TTC549 (cell line): ENCODE results near the gene EYA2.

Experiments used
- FAIRE-seq: peaks from 2 replicates; lab custom pipeline; 2012; peaks lifted over from hg19 to GRCh38; lab: Jason Lieb, UNC

Gene EYA2

GRCh38 chr20:47071646-47072185 lies 177.1 kb downstream of the EYA2 start:
- no peak for FAIRE-seq

- no peak for FAIRE-seq
These were observed 179.3 kb downstream of the EYA2 start for GRCh38 chr20:47073766-47074475.

- no peak for FAIRE-seq
These were observed 180.6 kb downstream of the EYA2 start for GRCh38 chr20:47075263-47075662.

- FAIRE-seq, result no peak
These were observed 184.4 kb downstream of the EYA2 start for GRCh38 chr20:47079047-47079446.

DNA sequence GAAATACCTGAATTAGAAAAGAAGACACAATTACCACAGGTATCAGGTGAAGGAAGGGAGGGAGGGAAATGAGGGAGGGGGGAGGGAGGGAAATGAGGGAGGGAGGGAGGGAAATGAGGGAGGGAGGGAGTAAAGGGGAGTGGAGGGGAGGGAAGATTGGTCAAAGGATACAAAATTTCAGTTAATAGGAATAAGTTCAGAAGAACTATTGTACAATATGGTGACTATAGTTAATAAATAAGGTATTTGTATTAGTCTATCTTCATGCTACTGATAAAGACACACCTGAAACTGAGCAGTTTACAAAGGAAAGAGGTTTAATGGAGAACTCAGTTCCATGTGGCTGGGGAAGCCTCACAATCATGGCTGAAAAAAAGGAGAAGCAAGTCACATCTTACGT lies 185.7 kb downstream of the EYA2 start:
- no peak for FAIRE-seq

GRCh38 chr20:47086316-47086715 lies 191.7 kb downstream of the EYA2 start:
- no peak for FAIRE-seq

- FAIRE-seq, result no peak
These were observed 193.7 kb downstream of the EYA2 start for GRCh38 chr20:47088335-47088734.

DNA sequence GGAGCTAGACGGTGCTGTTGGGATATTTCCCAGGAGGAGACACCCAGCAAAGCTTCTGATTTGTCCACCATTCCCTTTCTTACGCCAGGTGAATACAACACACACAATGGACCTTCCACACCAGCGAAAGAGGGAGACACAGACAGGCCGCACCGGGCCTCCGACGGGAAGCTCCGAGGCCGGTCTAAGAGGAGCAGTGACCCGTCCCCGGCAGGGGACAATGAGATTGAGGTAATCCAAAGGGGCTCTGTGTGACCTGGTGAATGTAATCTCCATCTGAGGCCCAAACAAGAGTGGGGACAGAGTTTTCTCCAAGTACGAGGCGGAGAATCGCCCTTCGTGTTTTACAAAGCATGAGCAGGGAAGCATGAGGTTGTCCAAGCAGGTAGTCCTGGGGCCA lies 194.5 kb downstream of the EYA2 start:
- no peak for FAIRE-seq

GRCh38 chr20:47090835-47091234 lies 196.2 kb downstream of the EYA2 start:
- no peak for FAIRE-seq

DNA sequence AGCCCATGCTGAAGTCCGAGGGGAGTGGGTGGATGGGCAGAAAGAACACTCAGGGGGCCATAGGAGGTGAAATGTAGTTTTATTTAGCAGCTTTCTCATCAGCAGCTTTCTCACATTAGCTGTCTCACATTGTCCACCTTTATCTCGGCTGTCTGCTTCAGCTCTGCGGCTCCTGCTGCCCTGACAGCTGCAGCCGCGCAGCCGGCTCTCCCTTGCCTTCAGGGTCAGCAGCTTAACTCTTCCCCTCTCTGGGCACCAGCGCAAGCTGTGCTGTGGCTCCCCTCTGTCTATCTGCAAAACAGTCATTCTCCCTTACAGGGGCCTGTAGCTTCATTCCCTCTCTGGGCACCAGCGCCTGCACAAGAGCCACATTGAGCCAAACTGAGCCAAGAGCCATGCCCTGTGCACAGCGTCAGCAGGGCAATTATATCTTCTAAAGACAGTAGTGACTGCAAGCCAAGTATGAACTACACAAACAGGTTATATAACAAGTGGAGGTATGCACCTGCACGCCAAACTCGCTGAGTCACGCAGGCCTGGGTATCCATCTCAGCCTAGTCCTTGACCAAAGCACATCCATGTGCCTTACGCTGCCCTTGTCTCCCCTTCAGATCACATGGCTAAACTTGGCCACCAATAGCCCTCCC lies 198.8 kb downstream of the EYA2 start:
- no peak for FAIRE-seq

DNA sequence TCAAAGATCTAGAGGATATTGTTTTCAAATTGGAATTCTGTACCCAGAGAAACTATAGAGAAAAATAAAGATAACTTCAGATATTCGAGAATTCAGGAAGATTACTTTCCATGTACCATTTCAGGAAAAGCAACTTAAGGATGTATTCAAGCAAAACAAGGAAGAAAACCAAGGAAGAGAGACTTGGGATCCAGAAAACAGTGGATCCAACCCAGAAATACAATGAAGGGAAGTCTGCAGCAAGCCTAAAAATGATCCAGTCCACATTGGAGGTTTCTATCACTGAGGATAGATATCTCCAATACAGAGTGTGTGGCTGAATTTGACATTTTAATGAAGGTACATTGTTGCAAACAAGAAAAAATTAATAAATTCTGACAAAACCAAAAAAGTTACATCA lies 201.0 kb downstream of the EYA2 start:
- no peak for FAIRE-seq

GRCh38 chr20:47097691-47098622 lies 203.3 kb downstream of the EYA2 start:
- no peak for FAIRE-seq

GRCh38 chr20:47099093-47099492 lies 204.4 kb downstream of the EYA2 start:
- no peak for FAIRE-seq

- no peak for FAIRE-seq
These were observed 205.3 kb downstream of the EYA2 start for GRCh38 chr20:47099825-47100441.

DNA sequence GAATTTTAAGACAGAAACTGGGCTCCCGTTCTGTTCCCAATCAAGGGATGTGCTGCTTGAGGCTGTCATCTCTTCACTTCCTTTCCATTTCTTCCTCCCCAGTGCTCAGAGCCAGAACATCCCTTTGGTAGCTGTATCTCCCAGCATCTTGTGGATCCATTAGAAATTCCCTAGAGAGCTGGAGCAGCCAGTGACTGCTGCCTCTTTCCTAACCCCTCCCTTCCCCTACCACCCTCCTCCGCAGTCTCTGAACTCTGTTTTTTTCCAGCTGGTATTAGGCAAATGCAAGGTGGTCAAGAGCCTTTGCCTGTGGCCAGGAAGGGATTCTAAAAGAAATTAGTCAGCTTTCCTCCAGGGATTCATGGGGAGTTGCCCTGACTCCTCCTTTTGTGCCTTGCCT lies 208.0 kb downstream of the EYA2 start:
- FAIRE-seq, result no peak

GRCh38 chr20:47106786-47107185 lies 212.1 kb downstream of the EYA2 start:
- FAIRE-seq, result no peak

GRCh38 chr20:47108994-47109393 lies 214.4 kb downstream of the EYA2 start:
- FAIRE-seq, result no peak

GRCh38 chr20:47110819-47111218 lies 216.2 kb downstream of the EYA2 start:
- FAIRE-seq, result no peak

GRCh38 chr20:47111576-47111975 lies 216.9 kb downstream of the EYA2 start:
- no peak for FAIRE-seq

DNA sequence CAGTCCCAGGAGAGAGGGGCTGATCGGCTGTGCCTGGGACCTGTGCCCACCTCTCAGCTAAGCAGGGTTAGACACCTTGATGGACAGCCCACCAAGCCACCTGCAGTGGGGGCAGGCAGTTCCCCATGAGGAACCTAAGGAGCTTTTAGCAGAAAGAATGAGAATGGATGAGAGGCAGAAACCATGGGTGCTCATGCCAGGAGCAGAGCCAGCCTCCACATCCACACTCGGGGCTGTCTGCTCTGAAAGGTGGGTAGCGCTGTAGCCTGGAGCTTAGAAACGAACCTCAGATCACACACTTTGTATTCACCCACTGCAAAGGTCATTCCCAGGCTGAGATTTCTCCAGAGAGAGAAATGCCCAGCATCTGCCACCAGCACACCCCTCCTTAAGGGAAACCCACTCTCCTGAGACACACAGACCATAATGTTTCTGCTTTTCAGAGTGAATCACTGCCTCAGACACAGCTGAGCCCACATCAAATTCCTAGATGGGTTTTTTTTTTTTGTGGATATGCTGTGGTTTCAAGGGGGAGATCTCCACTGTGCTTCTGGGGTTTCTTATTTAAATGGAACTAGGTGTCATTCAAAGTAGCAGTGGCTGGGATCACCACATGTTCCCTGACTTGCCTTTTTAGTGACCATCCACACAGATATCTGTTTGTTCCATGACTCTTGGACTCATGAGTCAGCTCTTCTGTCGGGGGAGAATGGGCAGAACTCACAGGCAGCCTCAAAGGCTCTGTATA lies 218.9 kb downstream of the EYA2 start:
- no peak for FAIRE-seq

DNA sequence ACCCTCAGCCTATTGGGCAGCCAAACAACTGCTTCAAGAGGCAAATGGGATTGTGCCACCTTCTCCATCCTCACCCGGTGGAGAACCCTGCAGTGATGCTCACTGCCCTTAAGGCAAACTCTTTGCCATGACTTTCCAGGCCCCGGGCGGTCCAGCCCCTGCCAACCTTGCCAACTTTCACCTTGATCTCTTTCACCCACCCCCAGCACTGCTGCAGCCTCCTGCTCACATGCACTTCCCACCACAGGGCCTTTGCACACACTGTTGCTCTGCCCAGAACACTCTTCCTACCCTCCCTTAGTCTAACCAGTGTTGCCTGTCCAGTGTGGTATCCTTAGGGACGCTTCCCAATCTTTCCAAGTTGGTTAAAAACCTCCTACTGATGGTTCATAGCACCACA lies 221.1 kb downstream of the EYA2 start:
- no peak for FAIRE-seq

- FAIRE-seq, result no peak
These were observed 222.7 kb downstream of the EYA2 start for GRCh38 chr20:47117371-47117770.
